GM12878 (cell line): ENCODE data around the gene CLBA1.

ENCODE experiments used
- IKZF2 ChIP-seq, 2 experiments: fragments of 450-650 bp; IDR thresholded peaks; 2 replicates each; pipeline ENCODE4 v1.6.1; 2017; ENCODE audit warnings: mild to moderate bottlenecking in 2 of 2, moderate library complexity in 2 of 2
- POLR2A ChIP-seq: IDR thresholded peaks from 2 replicates; pipeline ENCODE4 v1.6.1; 2011; ENCODE audit warnings: low read depth, mild to moderate bottlenecking, low read length
- ZBTB33 ChIP-seq: fragments of 450-650 bp; IDR thresholded peaks from 2 replicates; pipeline ENCODE4 v1.6.1; 2017; ENCODE audit warnings: mild to moderate bottlenecking

GRCh38 chr14:104993808-104994591, 8.4 kb downstream of the CLBA1 start:
- TF ChIP-seq ZBTB33 (no peak), IKZF2 (IDR thresholded peaks at IDR 0.05) (no peak), POLR2A (no peak)
